ENCODE data around the gene CLPTM1. TPM values are rescaled to one million over a fixed set of nuclear protein-coding genes. Genes with fewer than 3 reads are reported as not detected.

CLPTM1 gene
- total RNA-seq, 1 experiment from 2014 or later = 82.0 TPM

GRCh38 chr19:45032421-45032820 is 77.2 kb downstream of the CLPTM1 start:
- TF ChIP-seq, protein P1, sequence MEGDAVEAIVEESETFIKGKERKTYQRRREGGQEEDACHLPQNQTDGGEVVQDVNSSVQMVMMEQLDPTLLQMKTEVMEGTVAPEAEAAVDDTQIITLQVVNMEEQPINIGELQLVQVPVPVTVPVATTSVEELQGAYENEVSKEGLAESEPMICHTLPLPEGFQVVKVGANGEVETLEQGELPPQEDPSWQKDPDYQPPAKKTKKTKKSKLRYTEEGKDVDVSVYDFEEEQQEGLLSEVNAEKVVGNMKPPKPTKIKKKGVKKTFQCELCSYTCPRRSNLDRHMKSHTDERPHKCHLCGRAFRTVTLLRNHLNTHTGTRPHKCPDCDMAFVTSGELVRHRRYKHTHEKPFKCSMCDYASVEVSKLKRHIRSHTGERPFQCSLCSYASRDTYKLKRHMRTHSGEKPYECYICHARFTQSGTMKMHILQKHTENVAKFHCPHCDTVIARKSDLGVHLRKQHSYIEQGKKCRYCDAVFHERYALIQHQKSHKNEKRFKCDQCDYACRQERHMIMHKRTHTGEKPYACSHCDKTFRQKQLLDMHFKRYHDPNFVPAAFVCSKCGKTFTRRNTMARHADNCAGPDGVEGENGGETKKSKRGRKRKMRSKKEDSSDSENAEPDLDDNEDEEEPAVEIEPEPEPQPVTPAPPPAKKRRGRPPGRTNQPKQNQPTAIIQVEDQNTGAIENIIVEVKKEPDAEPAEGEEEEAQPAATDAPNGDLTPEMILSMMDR (conservative IDR thresholded peaks at IDR 0.05) = no peak
- H3K27ac Mint-ChIP-seq = no peak overlapping the region

More at GRCh38 chr19:45032421-45032820, 77.2 kb downstream of the CLPTM1 start:
- H4K8ac ChIP-seq (replicated peaks; ENCODE audit: insufficient read length, low read depth, low read length) = no peak overlapping the region
- H4K91ac ChIP-seq (ENCODE audit: insufficient read length, low read depth, low read length) = no peak overlapping the region
- no peak overlapping the region; the same call in 1 of the 2 replicates for H3K14ac ChIP-seq (ENCODE audit: insufficient read depth, low read length)
- no peaks in the 10 kb centered on the region for H3K79me2 ChIP-seq (ENCODE audit: insufficient read depth, low read length)
- no CpG with 5 or more reads among the region's 18 CpGs for WGBS (ENCODE audit: extremely low coverage, insufficient read length, low lambda C conversion rate)
- no peak overlapping the region for H4K5ac ChIP-seq (ENCODE audit: insufficient read length, low read depth, low read length)
- no peak overlapping the region for H3K27ac ChIP-seq (ENCODE audit: insufficient read length, low read depth, low read length)
- no peak overlapping the region for H3T11ph ChIP-seq (ENCODE audit: low read length)
- H2AFZ ChIP-seq (ENCODE audit: low read length) = no peak overlapping the region
- no peak for DNase-seq
- Mint-ChIP-seq H3K27me3 (ENCODE audit: low read depth) (no peaks in the 10 kb centered on the region), H3K4me1 (no peaks in the 10 kb centered on the region), H3K4me3 (no peak overlapping the region), H3K9me3 (no peaks in the 10 kb centered on the region; a peak in 2 of 5 replicates), H3K36me3 (ENCODE audit: insufficient read depth in 1 of 3, low read depth in 3 of 3) (peaks cover 5 to 41% (median 29%) of the 10 kb centered on the region in 3 experiments; a peak in 6 of 7 replicates)
- H2BK12ac ChIP-seq (ENCODE audit: insufficient read length, low read depth, low read length) = no peak overlapping the region
- H3K23ac ChIP-seq (ENCODE audit: insufficient read length, low read depth, low read length) = no peak overlapping the region
- no peak overlapping the region for H2BK5ac ChIP-seq (ENCODE audit: insufficient read length, low read length)
- no peaks in the 10 kb centered on the region for H3K27me3 ChIP-seq (ENCODE audit: insufficient read depth, low read length)
- no peak overlapping the region for H3K18ac ChIP-seq (ENCODE audit: insufficient read length, low read depth, low read length)
- no peak overlapping the region for H3K4me2 ChIP-seq (ENCODE audit: insufficient read depth, insufficient read length, low read length)
- H3K9me3 ChIP-seq (ENCODE audit: control insufficient read depth, low read depth, low read length) = no peaks in the 10 kb centered on the region
- no peaks in the 10 kb centered on the region for H3K23me2 ChIP-seq (ENCODE audit: insufficient read length, low read depth, low read length, poor library complexity, severe bottlenecking)
- no peaks in the 10 kb centered on the region for H3K79me1 ChIP-seq (ENCODE audit: insufficient read depth, low read depth, low read length, poor library complexity, severe bottlenecking)
- H3K4ac ChIP-seq (ENCODE audit: low read depth, low read length) = no peak overlapping the region
- no peak overlapping the region for H2BK20ac ChIP-seq (ENCODE audit: low read depth, low read length, poor library complexity, severe bottlenecking)
- H2AK5ac ChIP-seq (ENCODE audit: insufficient read length, low read length) = no peak overlapping the region
- no peaks in the 10 kb centered on the region for H3K4me1 ChIP-seq (ENCODE audit: insufficient read depth, low read length)
- no peak overlapping the region for H2BK120ac ChIP-seq (ENCODE audit: low read depth, low read length, poor library complexity, severe bottlenecking)
- no peak overlapping the region for H3K9ac ChIP-seq (ENCODE audit: extremely low read depth, insufficient read length, low read length)
- H4K20me1 ChIP-seq (ENCODE audit: control insufficient read depth, insufficient read depth, insufficient read length) = no peaks in the 10 kb centered on the region
- H2BK15ac ChIP-seq (ENCODE audit: low read depth, low read length) = no peak overlapping the region
- no peak overlapping the region for H3K56ac ChIP-seq (ENCODE audit: insufficient read length, low read depth, low read length)
